Measurements from ENCODE around the gene SPN. TPM values are rescaled to one million over a fixed set of nuclear protein-coding genes. Genes with fewer than 3 reads are reported as not detected.

Gene SPN
- total RNA-seq, 1 experiment from 2014 or later: 0.47 TPM

DNA sequence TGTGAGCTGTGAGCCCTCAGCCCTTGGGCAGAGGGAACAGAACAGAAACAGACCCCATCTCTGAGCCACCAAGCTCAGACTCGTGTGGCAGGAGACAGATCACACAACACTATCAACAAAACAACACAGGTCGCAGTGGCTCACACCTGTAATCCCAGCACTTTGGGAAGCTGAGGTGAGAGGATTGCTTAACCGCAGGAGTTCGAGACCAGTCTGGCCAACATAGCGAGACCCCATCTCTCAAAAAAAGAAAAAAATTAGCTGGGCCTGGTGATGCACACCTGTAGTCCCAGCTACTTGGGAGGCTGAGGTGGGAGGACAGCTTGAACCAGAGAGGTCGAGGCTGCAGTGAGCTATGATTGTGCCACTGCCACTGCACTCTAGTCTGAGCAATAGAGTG, 10.5 kb downstream of the SPN start:
- POLR2A ChIA-PET: no interaction called here
- CTCF ChIA-PET: no interaction called here
- RAD21 ChIA-PET (ENCODE audit: low non-redundant PET in 1 of 2, low total read pairs in 2 of 2, uncharacterized antibody in 2 of 2, unreplicated experiment in 2 of 2): no interaction called here
- no peaks in the 10 kb centered on the region for H3K9me3 ChIP-seq (ENCODE audit: control insufficient read depth in 1 of 2, insufficient read depth in 1 of 2, low read depth in 1 of 2, low read length in 2 of 2)
- peaks cover 0 to 5% of the 10 kb centered on the region in 2 experiments; a peak in 2 of 4 replicates for H3K4me1 ChIP-seq (ENCODE audit: control insufficient read depth in 1 of 2, insufficient read depth in 2 of 2, low read length in 2 of 2)
- BruUV-seq (replicated peaks): no TSS peak
- no peaks in the 10 kb centered on the region for H3K9me2 ChIP-seq (ENCODE audit: insufficient read depth)
- no peak overlapping the region for H3K9ac ChIP-seq (ENCODE audit: low read length)
- H4K20me1 ChIP-seq (ENCODE audit: insufficient read depth): no peaks in the 10 kb centered on the region
- TF ChIP-seq POLR2A (IDR thresholded peaks at IDR 0.05; ENCODE audit: borderline replicate concordance, extremely low read depth, insufficient read depth, insufficient read length) (no peak), CBX3 (IDR thresholded peaks at IDR 0.05; ENCODE audit: low read depth) (no peak), ZFX (IDR thresholded peaks at IDR 0.05) (no peak), CEBPB (IDR thresholded peaks at IDR 0.05; ENCODE audit: low read depth) (no peak), EGR1 (IDR thresholded peaks at IDR 0.05; ENCODE audit: low read depth) (no peak)
- TF ChIP-seq, protein P1, sequence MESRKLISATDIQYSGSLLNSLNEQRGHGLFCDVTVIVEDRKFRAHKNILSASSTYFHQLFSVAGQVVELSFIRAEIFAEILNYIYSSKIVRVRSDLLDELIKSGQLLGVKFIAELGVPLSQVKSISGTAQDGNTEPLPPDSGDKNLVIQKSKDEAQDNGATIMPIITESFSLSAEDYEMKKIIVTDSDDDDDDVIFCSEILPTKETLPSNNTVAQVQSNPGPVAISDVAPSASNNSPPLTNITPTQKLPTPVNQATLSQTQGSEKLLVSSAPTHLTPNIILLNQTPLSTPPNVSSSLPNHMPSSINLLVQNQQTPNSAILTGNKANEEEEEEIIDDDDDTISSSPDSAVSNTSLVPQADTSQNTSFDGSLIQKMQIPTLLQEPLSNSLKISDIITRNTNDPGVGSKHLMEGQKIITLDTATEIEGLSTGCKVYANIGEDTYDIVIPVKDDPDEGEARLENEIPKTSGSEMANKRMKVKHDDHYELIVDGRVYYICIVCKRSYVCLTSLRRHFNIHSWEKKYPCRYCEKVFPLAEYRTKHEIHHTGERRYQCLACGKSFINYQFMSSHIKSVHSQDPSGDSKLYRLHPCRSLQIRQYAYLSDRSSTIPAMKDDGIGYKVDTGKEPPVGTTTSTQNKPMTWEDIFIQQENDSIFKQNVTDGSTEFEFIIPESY (IDR thresholded peaks at IDR 0.05; ENCODE audit: extremely low read depth, insufficient replicate concordance, low read length): no peak
- TF ChIP-seq, protein P2, sequence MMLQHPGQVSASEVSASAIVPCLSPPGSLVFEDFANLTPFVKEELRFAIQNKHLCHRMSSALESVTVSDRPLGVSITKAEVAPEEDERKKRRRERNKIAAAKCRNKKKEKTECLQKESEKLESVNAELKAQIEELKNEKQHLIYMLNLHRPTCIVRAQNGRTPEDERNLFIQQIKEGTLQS (IDR thresholded peaks at IDR 0.05): no peak
- TF ChIP-seq, protein P3, sequence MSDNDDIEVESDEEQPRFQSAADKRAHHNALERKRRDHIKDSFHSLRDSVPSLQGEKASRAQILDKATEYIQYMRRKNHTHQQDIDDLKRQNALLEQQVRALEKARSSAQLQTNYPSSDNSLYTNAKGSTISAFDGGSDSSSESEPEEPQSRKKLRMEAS (IDR thresholded peaks at IDR 0.05): no peak
- DNase-seq (ENCODE audit: low read depth, low spot score) (no peak), ATAC-seq (no peak)
- H3K27me3 ChIP-seq (ENCODE audit: insufficient read depth, low read length): no peaks in the 10 kb centered on the region
- H2AFZ ChIP-seq (ENCODE audit: low read depth, low read length, poor library complexity, severe bottlenecking): no peak overlapping the region
- H3K4me2 ChIP-seq (ENCODE audit: low read length): no peak overlapping the region
- no peaks in the 10 kb centered on the region for H3K79me2 ChIP-seq (ENCODE audit: insufficient read depth, low read length)
- no peak overlapping the region for H3K4me3 ChIP-seq (replicated peaks in 1 of 2; ENCODE audit: low read depth in 1 of 2, low read length in 2 of 2)
- no peak overlapping the region for H3K27ac ChIP-seq (ENCODE audit: low read depth, low read length)
- H3K36me3 ChIP-seq (ENCODE audit: control insufficient read depth in 1 of 2, insufficient read depth in 2 of 2, low read length in 2 of 2): no peaks in the 10 kb centered on the region
- intact Hi-C loops (cut with micrococcal nuclease): no loop called here

DNA sequence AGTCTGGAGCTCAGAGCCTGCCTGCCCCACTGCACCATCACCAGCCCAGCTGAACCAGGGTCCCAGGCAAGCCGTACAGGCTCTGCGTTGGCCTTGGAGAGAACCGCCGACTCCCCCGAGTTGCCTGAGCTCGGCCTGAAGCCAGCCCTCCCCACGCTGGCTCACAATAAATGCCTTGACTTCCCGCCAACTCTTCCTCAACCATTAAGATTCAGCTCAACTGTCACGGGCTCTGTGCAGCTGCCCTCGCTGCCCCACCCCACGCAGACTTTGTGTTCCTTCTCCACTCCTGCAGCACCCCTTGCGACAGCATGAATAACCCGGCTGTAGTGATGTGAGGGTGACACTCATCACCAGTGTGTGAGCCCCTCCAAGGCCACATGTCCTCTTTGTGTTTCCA, 11.1 kb downstream of the SPN start:
- H3K4me1 ChIP-seq (ENCODE audit: control insufficient read depth in 1 of 2, insufficient read depth in 2 of 2, low read length in 2 of 2): peaks cover 0 to 5% of the 10 kb centered on the region in 2 experiments; a peak in 2 of 4 replicates
- H3K4me3 ChIP-seq (replicated peaks in 1 of 2; ENCODE audit: low read depth in 1 of 2, low read length in 2 of 2): no peak overlapping the region
- no peaks in the 10 kb centered on the region for H3K79me2 ChIP-seq (ENCODE audit: insufficient read depth, low read length)
- intact Hi-C loops (cut with micrococcal nuclease): no loop called here
- no peaks in the 10 kb centered on the region for H3K9me2 ChIP-seq (ENCODE audit: insufficient read depth)
- H3K9me3 ChIP-seq (ENCODE audit: control insufficient read depth in 1 of 2, insufficient read depth in 1 of 2, low read depth in 1 of 2, low read length in 2 of 2): no peaks in the 10 kb centered on the region
- no peak overlapping the region for H2AFZ ChIP-seq (ENCODE audit: low read depth, low read length, poor library complexity, severe bottlenecking)
- no peaks in the 10 kb centered on the region for H3K27me3 ChIP-seq (ENCODE audit: insufficient read depth, low read length)
- H3K4me2 ChIP-seq (ENCODE audit: low read length): no peak overlapping the region
- H3K27ac ChIP-seq (ENCODE audit: low read depth, low read length): no peak overlapping the region
- no peaks in the 10 kb centered on the region for H4K20me1 ChIP-seq (ENCODE audit: insufficient read depth)
- BruUV-seq (replicated peaks): no TSS peak
- H3K36me3 ChIP-seq (ENCODE audit: control insufficient read depth in 1 of 2, insufficient read depth in 2 of 2, low read length in 2 of 2): no peaks in the 10 kb centered on the region
- RAD21 ChIA-PET (ENCODE audit: low non-redundant PET in 1 of 2, low total read pairs in 2 of 2, uncharacterized antibody in 2 of 2, unreplicated experiment in 2 of 2): no interaction called here
- CTCF ChIA-PET: no interaction called here
- POLR2A ChIA-PET: no interaction called here
- no peak for TF ChIP-seq CBX3 (IDR thresholded peaks at IDR 0.05; ENCODE audit: low read depth)
- TF ChIP-seq, protein P2 (IDR thresholded peaks at IDR 0.05): no peak
- no peak for TF ChIP-seq FOSL1 (IDR thresholded peaks at IDR 0.05; ENCODE audit: low read depth)
- no peak for TF ChIP-seq SIN3A (IDR thresholded peaks at IDR 0.05; ENCODE audit: low read depth)
- TF ChIP-seq SP1 (IDR thresholded peaks at IDR 0.05; ENCODE audit: low read depth): no peak
- TF ChIP-seq RAD21 (IDR thresholded peaks at IDR 0.05; ENCODE audit: low read depth): no peak
- DNase-seq (ENCODE audit: low read depth, low spot score) (no peak), ATAC-seq (no peak)
- no peak overlapping the region for H3K9ac ChIP-seq (ENCODE audit: low read length)
